T1000 (cell line): ENCODE results near the gene SMARCA4.
"Not testable (repeated sequence)": the region's sequence is repeated elsewhere in the genome, so short reads cannot be mapped to it uniquely, and the experiment has no call there.

Experiments used
- DNase-seq: peaks from one replicate; lab custom pipeline; 2025; ENCODE audit warnings: mixed read lengths; lab: John Stamatoyannopoulos, UW

The SMARCA4 gene

DNA sequence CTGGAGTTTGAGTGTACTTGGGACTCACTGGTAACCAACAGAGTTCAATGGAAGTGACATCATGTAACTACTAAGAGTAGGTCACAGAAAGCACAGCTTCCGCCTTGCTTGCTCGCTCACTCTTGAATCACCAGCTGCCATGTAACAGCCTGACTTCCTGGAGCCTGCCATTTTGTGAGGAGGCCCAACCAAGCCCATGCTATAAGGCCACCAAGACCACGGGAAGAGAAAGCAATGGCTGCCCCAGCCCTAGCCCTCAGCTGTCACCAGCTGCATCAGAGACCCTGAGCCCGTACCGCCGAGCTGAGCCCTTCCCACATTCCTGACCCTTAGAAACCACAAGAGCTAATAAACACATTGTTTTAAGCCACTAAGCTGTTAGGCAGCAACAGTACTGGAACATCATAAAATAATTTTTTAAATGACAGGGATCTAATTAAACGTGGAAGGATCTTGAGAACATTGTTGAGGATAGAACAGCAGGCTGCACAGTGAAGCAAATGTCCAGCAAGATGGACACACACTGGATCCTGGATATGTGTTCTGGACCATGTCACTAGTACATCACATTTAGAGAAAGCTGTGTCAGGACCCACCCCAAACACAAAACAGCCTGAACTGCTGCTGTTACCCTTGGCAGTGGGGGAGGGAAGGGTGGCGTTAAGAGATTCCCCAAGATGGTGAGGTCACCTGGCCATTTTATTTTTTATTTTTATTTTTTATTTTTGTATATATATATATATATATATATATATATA is 106.7 kb downstream of the SMARCA4 start:
- DNase-seq = no peak

- no peak for DNase-seq
Observed at GRCh38 chr19:11069561-11069960, 108.7 kb downstream of the SMARCA4 start.

GRCh38 chr19:11070123-11070522 is 109.3 kb downstream of the SMARCA4 start:
- DNase-seq = no peak

DNA sequence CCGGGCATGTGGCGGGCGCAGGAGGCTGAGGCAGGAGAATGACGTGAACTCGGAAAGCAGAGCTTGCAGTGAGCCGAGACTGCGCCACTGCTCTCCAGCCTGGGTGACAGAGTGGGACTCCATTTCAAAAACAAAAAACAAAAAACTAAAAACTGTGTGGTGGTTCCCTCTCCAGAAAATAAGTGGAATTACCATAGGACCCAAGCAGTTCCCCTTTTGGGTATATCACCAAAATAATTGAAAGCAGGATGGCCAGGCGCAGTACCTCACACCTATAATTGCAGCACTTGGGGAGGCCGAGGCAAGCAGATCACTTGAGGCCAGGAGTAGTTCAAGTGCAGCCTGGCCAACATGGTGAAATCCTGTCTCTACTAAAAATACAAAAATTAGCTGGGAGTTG is 112.7 kb downstream of the SMARCA4 start:
- DNase-seq = no peak

DNA sequence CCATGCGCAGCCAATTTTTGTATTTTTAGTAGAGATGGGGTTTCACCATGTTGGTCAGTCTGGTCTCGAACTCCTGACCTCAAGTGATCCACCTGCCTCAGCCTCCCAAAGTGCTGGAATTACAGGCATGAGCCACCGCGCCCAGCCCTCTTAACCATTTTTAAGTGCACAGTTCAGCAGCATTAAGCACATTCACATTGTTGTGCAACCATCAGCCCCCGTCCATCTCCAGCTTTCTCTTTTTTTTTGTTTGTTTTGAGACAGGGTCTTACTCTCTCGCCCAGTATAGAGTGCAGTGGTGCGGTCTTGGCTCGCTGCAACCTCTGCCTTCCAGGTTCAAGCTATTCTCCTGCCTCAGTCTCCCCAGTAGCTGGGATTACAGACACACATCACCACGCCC is 116.0 kb downstream of the SMARCA4 start:
- not testable (repeated sequence) for DNase-seq

DNA sequence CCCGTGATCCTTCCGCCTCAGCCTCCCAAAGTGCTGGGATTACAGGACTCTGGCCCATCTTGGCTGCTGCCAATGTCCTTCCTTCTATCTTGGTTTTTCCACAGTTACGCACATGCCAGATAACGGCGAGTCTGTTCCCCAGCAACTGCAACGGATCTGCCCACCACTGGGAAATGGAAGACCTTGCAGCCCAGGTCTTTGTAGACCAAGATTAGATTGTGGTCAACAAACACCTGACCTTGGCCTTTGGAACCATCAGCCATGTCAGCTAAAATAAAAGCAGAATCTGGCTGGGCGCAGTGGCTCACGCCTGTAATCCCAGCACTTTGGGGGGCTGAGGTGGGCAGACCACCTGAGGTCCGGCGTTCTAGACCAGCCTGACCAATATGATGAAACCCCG is 118.1 kb downstream of the SMARCA4 start:
- no peak for DNase-seq

- DNase-seq = no peak
Observed at GRCh38 chr19:11079999-11080398, 119.2 kb downstream of the SMARCA4 start.

GRCh38 chr19:11087870-11088505 is 127.2 kb downstream of the SMARCA4 start:
- no peak for DNase-seq

DNA sequence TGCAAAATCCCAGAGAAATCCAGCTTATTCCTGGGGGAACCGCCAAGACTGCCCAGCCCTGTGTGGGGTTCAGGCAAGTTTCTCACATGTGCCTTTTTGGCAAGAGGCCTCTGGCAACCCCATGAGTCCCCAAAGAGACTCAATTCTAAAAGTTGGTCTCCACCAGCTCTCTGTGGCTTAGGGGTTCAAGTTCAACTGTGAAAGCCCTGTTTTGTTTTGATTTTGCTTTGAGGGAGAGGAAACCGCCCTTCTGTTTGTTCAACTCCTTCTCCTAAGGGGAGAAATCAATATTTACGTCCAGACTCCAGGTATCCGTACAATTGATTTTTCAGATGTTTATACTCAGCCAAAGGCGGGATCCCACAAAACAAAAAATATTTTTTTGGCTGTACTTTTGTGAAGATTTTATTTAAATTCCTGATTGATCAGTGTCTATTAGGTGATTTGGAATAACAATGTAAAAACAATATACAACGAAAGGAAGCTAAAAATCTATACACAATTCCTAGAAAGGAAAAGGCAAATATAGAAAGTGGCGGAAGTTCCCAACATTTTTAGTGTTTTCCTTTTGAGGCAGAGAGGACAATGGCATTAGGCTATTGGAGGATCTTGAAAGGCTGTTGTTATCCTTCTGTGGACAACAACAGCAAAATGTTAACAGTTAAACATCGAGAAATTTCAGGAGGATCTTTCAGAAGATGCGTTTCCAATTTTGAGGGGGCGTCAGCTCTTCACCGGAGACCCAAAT is 127.8 kb downstream of the SMARCA4 start:
- no peak for DNase-seq

- DNase-seq = peak; percentile 62
Observed at GRCh38 chr19:11089254-11090013, 128.6 kb downstream of the SMARCA4 start, which contains the start of gene LDLR. Gene LDLR (plus strand): TSS chr19:11089463. CDS start chr19:11089549, 86 bp downstream.

DNA sequence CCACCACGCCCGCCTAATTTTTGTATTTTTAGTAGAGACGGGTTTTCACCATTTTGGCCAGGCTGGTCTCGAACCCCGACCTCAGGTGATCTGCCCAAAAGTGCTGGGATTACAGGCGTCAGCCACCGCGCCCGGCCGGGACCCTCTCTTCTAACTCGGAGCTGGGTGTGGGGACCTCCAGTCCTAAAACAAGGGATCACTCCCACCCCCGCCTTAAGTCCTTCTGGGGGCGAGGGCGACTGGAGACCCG is 129.1 kb downstream of the SMARCA4 start:
- DNase-seq = not testable (repeated sequence)

DNA sequence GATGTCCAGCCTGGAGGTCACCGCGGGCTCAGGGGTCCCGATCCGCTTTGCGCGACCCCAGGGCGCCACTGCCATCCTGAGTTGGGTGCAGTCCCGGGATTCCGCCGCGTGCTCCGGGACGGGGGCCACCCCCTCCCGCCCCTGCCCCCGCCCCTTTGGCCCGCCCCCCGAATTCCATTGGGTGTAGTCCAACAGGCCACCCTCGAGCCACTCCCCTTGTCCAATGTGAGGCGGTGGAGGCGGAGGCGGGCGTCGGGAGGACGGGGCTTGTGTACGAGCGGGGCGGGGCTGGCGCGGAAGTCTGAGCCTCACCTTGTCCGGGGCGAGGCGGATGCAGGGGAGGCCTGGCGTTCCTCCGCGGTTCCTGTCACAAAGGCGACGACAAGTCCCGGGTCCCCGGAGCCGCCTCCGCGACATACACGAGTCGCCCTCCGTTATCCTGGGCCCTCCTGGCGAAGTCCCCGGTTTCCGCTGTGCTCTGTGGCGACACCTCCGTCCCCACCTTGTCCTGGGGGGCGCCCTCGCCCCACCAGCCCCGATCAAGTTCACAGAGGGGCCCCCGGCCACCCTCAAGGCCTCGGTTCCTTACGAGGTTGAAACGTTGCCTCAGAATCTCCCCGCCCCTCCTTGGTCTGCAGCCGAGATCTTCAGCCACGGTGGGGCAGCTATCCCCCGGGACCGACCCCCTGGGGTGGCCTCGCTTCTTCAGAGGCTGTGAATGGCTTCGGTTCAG is 129.6 kb downstream of the SMARCA4 start:
- peak; percentile 85 for DNase-seq

- no peak for DNase-seq
Observed at GRCh38 chr19:11090997-11091702, 130.3 kb downstream of the SMARCA4 start.

- DNase-seq = peak; percentile 56
Observed at GRCh38 chr19:11091703-11092153, 130.9 kb downstream of the SMARCA4 start.

DNA sequence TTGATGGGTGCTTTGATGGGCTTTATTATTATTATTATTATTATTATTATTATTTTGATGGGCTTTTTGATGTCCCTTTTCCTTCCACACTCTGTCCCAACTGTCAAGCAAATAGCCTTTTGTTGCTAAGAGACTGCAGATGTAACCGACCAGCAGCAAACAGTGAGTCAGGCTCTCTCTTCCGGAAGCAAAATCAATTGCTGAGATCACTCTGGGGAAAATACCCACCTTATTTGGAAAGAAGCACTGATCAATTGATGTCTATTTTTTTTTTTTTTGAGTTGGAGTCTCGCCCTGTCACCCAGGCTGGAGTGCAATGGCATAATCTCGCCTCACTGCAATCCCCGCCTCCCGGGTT is 131.3 kb downstream of the SMARCA4 start:
- DNase-seq = peak; percentile 32

DNA sequence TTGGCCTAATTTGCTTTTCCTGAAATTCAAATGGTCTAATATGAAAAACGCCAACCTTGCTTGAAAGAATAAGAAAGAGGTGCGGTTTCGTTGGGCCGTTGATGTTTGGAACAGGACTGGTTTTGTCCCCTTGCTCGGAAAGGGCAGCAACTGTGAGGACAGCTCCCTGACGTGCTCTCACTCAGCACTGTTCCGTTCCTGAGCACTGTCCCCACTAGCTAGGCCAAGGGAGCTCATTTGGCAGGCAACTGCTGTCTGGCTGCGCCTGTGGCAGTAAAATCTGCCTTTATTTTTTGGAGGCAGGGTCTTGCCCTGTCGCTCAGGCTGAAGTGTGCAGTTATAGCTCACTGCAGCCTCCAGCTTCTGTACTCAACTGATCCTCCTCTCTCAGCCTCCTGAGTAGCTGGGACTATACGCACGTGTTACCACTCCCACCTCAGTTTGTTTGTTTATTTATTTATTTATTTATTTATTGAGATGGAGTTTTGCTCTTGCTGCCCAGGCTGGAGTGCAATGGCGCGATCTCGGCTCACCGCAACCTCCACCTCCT is 132.9 kb downstream of the SMARCA4 start:
- no peak for DNase-seq

GRCh38 chr19:11094520-11094894 is 133.7 kb downstream of the SMARCA4 start:
- DNase-seq = no peak

- no peak for DNase-seq
Observed at GRCh38 chr19:11096210-11096841, 135.5 kb downstream of the SMARCA4 start.

- not testable (repeated sequence) for DNase-seq
Observed at GRCh38 chr19:11097367-11097766, 136.5 kb downstream of the SMARCA4 start.

- DNase-seq = no peak
Observed at GRCh38 chr19:11098327-11098726, 137.5 kb downstream of the SMARCA4 start.
